Hepatocyte (in vitro differentiated cells): ENCODE measurements around the gene RNF166. TPM values are rescaled to one million over a fixed set of nuclear protein-coding genes. Genes with fewer than 3 reads are reported as not detected.

Source experiments
- DNase-seq: peaks from one replicate; pipeline ENCODE4 v3.0.0-alpha.2; 2016; ENCODE audit warnings: low spot score
- H2AFZ ChIP-seq: fragments of 200-600 bp; sonication (generic); 2 replicates; pipeline ENCODE4 v1.6.0; 2016; ENCODE audit warnings: antibody characterized with exemption, mild to moderate bottlenecking
- H3K27ac ChIP-seq: fragments of 200-600 bp; sonication (generic); 2 replicates; pipeline ENCODE4 v1.5.1; 2016; ENCODE audit warnings: mild to moderate bottlenecking
- H3K27me3 ChIP-seq: fragments of 200-600 bp; sonication (generic); 2 replicates; pipeline ENCODE4 v1.6.1; 2016
- H3K36me3 ChIP-seq: fragments of 200-600 bp; sonication (generic); replicated peaks from 2 replicates; pipeline ENCODE4 v1.5.1; 2016; ENCODE audit warnings: low read depth; ENCODE audit not compliant: insufficient read depth
- H3K4me1 ChIP-seq: fragments of 200-600 bp; sonication (generic); 2 replicates; pipeline ENCODE4 v1.5.1; 2016; ENCODE audit warnings: mild to moderate bottlenecking, moderate library complexity; ENCODE audit not compliant: insufficient read depth
- H3K4me2 ChIP-seq: fragments of 200-600 bp; sonication (generic); 2 replicates; pipeline ENCODE4 v1.6.0; 2016
- H3K4me3 ChIP-seq: fragments of 200-600 bp; sonication (generic); 2 replicates; pipeline ENCODE4 v1.5.1; 2016; ENCODE audit warnings: mild to moderate bottlenecking
- H3K79me2 ChIP-seq: fragments of 200-600 bp; sonication (generic); 2 replicates; pipeline ENCODE4 v1.6.0; 2017; ENCODE audit warnings: mild to moderate bottlenecking
- H3K9me2 ChIP-seq: fragments of 200-600 bp; sonication (generic); replicated peaks from 2 replicates; pipeline ENCODE4 v1.6.0; 2017; ENCODE audit warnings: mild to moderate bottlenecking; ENCODE audit not compliant: insufficient read depth
- H3K9me3 ChIP-seq: fragments of 200-600 bp; sonication (generic); 2 replicates; pipeline ENCODE4 v1.5.1; 2016; ENCODE audit warnings: low read depth, mild to moderate bottlenecking
- H4K20me1 ChIP-seq: fragments of 200-600 bp; sonication (generic); 2 replicates; pipeline ENCODE4 v1.6.0; 2016; ENCODE audit warnings: mild to moderate bottlenecking; ENCODE audit not compliant: insufficient read depth, poor library complexity, severe bottlenecking
- CTCF ChIP-seq: fragments of 200-600 bp; sonication (generic); IDR thresholded peaks from 2 replicates; pipeline ENCODE4 v1.5.1; 2016; ENCODE audit warnings: antibody characterized with exemption, mild to moderate bottlenecking; ENCODE audit not compliant: poor library complexity
- EZH2 ChIP-seq: fragments of 200-600 bp; sonication (generic); IDR thresholded peaks from 2 replicates; pipeline ENCODE4 v1.6.1; 2016; ENCODE audit warnings: antibody characterized with exemption, mild to moderate bottlenecking, borderline replicate concordance
- EZH2phosphoT487 ChIP-seq: fragments of 200-600 bp; sonication (generic); IDR thresholded peaks from one replicate; pipeline ENCODE4 v1.6.1; 2018; ENCODE audit warnings: antibody characterized with exemption, mild to moderate bottlenecking, low read depth, moderate library complexity; ENCODE audit not compliant: unreplicated experiment, severe bottlenecking
- WGBS: methylation state at CpG from one replicate; pipeline ENCODE4 v1.1.6; 2016; ENCODE audit warnings: low lambda C conversion rate; ENCODE audit errors: missing lambda C conversion rate; 5-methylcytosine and 5-hydroxymethylcytosine counted together
- polyA plus RNA-seq: library from polyadenylated mRNA; unstranded; fragments of >200 nt; fragmentation: Nextera tagmentation; extraction: Ambion mirVana; gene quantifications from 2 replicates; pipeline ENCODE4 v1.2.1, GENCODE V29; 2016
- total RNA-seq: library from RNA; depleted of rRNA; stranded (reverse); fragments of >200 nt; gene quantifications from 2 replicates; pipeline ENCODE4 v1.2.3, GENCODE V29; 2014

Gene RNF166
- total and polyA plus RNA-seq, 2 experiments from 2014 or later, result 10.1 to 16.8 TPM

GRCh38 chr16:88700636-88701482, 5.3 kb downstream of the RNF166 start:
- peak; percentile 38 for DNase-seq
- H3K79me2 ChIP-seq, result peaks cover 13% of the 10 kb centered on the region
- H3K9me3 ChIP-seq, result no peaks in the 10 kb centered on the region
- WGBS, result 79% methylated on average over 36 of the region's 42 CpGs
- H3K9me2 ChIP-seq, result no peaks in the 10 kb centered on the region
- no peak for TF ChIP-seq EZH2phosphoT487
- no peak for TF ChIP-seq CTCF
- no peak for TF ChIP-seq EZH2
- no peaks in the 10 kb centered on the region for H3K36me3 ChIP-seq
- H3K27me3 ChIP-seq, result no peaks in the 10 kb centered on the region
- H3K4me3 ChIP-seq, result no peak overlapping the region
- H3K4me2 ChIP-seq, result no peak overlapping the region
- no peak overlapping the region for H2AFZ ChIP-seq
- H4K20me1 ChIP-seq, result no peaks in the 10 kb centered on the region
- peaks cover 3% of the 10 kb centered on the region for H3K4me1 ChIP-seq
- H3K27ac ChIP-seq, result no peak overlapping the region

DNA sequence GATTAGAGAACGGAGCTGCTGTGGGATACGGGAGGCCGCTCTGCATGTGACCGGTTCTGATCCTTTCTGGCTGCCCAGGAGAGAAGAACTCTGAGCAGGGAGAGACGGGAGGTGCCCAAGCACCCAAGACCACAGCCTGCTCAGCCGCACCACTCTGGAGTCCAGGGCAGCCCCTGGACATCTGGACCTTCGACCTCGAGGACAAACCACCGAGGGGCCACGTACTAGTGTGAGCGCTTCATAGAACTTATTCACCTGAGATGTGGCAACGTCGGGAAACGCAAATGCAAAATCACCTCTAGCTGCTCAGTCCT, 5.9 kb downstream of the RNF166 start:
- Histone ChIP-seq H3K9me2 (no peaks in the 10 kb centered on the region), H3K27me3 (no peaks in the 10 kb centered on the region), H3K4me2 (no peak overlapping the region), H3K4me1 (peaks cover 3% of the 10 kb centered on the region), H4K20me1 (no peaks in the 10 kb centered on the region), H2AFZ (no peak overlapping the region), H3K36me3 (no peaks in the 10 kb centered on the region), H3K79me2 (peaks cover 12% of the 10 kb centered on the region), H3K9me3 (no peaks in the 10 kb centered on the region), H3K27ac (no peak overlapping the region), H3K4me3 (no peak overlapping the region)
- no peak for DNase-seq
- TF ChIP-seq EZH2 (no peak), CTCF (no peak), EZH2phosphoT487 (no peak)
- 86% methylated on average over 12 of the region's 14 CpGs for whole genome bisulfite sequencing

GRCh38 chr16:88699180-88699579, 7.0 kb downstream of the RNF166 start:
- Histone ChIP-seq H3K27ac (no peak overlapping the region), H3K4me3 (no peak overlapping the region), H3K4me2 (no peak overlapping the region), H3K4me1 (no peaks in the 10 kb centered on the region), H4K20me1 (no peaks in the 10 kb centered on the region), H2AFZ (no peak overlapping the region), H3K79me2 (peaks cover under 1% of the 10 kb centered on the region), H3K9me2 (no peaks in the 10 kb centered on the region), H3K9me3 (no peaks in the 10 kb centered on the region), H3K36me3 (no peaks in the 10 kb centered on the region), H3K27me3 (no peaks in the 10 kb centered on the region)
- WGBS, result 94% methylated on average over 16 of the region's 16 CpGs
- TF ChIP-seq CTCF, result no peak
- no peak for TF ChIP-seq EZH2
- TF ChIP-seq EZH2phosphoT487, result no peak
- no peak for DNase-seq
